ENCODE data around the gene IGFL1.

- TF ChIP-seq POLR2AphosphoS5 (IDR thresholded peaks at IDR 0.05): no peak
- TF ChIP-seq, protein P1, sequence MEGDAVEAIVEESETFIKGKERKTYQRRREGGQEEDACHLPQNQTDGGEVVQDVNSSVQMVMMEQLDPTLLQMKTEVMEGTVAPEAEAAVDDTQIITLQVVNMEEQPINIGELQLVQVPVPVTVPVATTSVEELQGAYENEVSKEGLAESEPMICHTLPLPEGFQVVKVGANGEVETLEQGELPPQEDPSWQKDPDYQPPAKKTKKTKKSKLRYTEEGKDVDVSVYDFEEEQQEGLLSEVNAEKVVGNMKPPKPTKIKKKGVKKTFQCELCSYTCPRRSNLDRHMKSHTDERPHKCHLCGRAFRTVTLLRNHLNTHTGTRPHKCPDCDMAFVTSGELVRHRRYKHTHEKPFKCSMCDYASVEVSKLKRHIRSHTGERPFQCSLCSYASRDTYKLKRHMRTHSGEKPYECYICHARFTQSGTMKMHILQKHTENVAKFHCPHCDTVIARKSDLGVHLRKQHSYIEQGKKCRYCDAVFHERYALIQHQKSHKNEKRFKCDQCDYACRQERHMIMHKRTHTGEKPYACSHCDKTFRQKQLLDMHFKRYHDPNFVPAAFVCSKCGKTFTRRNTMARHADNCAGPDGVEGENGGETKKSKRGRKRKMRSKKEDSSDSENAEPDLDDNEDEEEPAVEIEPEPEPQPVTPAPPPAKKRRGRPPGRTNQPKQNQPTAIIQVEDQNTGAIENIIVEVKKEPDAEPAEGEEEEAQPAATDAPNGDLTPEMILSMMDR (IDR thresholded peaks at IDR 0.05): no peak
- TF ChIP-seq POLR2A (IDR thresholded peaks at IDR 0.05): no peak
- TF ChIP-seq EP300 (IDR thresholded peaks at IDR 0.05): no peak
These were observed 2.5 kb downstream of the IGFL1 start for GRCh38 chr19:46232029-46232428.

All from stomach (tissue), 4 donors.